ENCODE results near the gene MAP3K8.
"Not testable (repeated sequence)": the region's sequence is repeated elsewhere in the genome, so short reads cannot be mapped to it uniquely, and the experiment has no call there.

MAP3K8 gene

GRCh38 chr10:30423655-30424275 lies 10.2 kb upstream of the MAP3K8 start:
- DNase-seq, result not testable (repeated sequence)

- no peak for DNase-seq
These were observed 8.5 kb upstream of the MAP3K8 start for GRCh38 chr10:30425336-30426075.

GRCh38 chr10:30430544-30431298 lies 3.3 kb upstream of the MAP3K8 start:
- no peak for DNase-seq

GRCh38 chr10:30431435-30431911 lies 2.5 kb upstream of the MAP3K8 start:
- no peak for DNase-seq

- DNase-seq, result no peak
These were observed 1.2 kb upstream of the MAP3K8 start for GRCh38 chr10:30432622-30433305.

- DNase-seq, result no peak
These were observed 666 bp upstream of the MAP3K8 start for GRCh38 chr10:30433306-30433729.

- DNase-seq, result no peak
These were observed 489 bp downstream of the MAP3K8 start for GRCh38 chr10:30434273-30435072.

GRCh38 chr10:30435073-30435422 lies 1.1 kb downstream of the MAP3K8 start:
- no peak for DNase-seq

- DNase-seq, result not testable (repeated sequence)
These were observed 1.6 kb downstream of the MAP3K8 start for GRCh38 chr10:30435499-30436167.

GRCh38 chr10:30436191-30436611 lies 2.2 kb downstream of the MAP3K8 start:
- no peak for DNase-seq

- no peak for DNase-seq
These were observed 2.7 kb downstream of the MAP3K8 start for GRCh38 chr10:30436671-30437030.

- DNase-seq, result no peak
These were observed 3.3 kb downstream of the MAP3K8 start for GRCh38 chr10:30437031-30437841.

- DNase-seq, result no peak
These were observed 4.3 kb downstream of the MAP3K8 start for GRCh38 chr10:30438021-30438850.

GRCh38 chr10:30439931-30440330 lies 5.9 kb downstream of the MAP3K8 start:
- DNase-seq, result no peak

GRCh38 chr10:30442019-30442606 lies 8.1 kb downstream of the MAP3K8 start:
- no peak for DNase-seq

- DNase-seq, result no peak
These were observed 9.1 kb downstream of the MAP3K8 start for GRCh38 chr10:30443049-30443448.

- DNase-seq, result no peak
These were observed 11.7 kb downstream of the MAP3K8 start for GRCh38 chr10:30445711-30446110.

GRCh38 chr10:30447125-30447799 lies 13.3 kb downstream of the MAP3K8 start:
- no peak for DNase-seq

GRCh38 chr10:30448092-30448491 lies 14.1 kb downstream of the MAP3K8 start:
- DNase-seq, result no peak

Data from NCI-H1092 (cell line).